IPS DF 19.7 (cell line): ENCODE measurements around the gene OBI1.

Experiments used
- DNase-seq: peaks from one replicate; pipeline ENCODE4 v3.0.0-alpha.2; 2013; ENCODE audit warnings: low read depth, low spot score

OBI1 gene

DNA sequence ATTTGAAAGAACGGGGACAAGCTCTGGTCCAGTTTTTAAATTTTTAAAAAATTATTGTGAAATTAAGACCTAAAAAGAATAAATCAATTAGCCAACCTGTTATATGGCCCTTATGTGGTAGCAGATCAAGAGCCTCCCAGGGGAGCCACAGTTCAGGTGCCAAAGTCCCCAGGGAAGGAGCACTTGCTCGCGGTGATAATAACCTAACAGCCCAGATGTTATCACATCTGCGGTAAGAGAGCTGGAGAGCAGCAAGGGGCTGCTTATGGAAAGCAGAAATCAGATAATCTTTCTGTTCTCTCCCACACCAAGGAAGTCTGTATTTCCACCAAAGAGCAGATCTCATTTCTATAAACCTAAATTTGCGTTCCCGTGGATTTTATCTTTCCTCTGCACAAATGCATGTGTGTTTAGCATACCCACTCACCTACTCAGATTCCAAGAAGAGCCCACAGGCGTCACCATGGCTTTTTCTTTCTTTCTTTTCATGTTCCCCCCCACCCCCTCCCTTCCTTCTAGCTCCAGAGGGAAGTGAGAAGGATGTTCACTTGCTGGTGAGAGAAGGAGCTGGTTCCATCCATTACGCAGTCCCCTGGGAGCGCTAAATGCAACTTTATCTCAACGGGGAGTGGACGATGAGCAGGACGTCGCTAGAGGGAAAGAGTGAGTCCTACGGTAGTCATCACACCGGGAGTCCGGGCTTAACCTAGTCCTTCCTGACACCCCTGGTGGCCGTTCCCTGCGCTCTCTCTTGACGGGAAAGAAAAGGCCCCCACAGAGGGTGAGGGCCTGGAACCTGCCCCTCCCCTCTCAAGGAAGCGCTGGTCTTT, 54.0 kb downstream of the OBI1 start:
- no peak for DNase-seq

DNA sequence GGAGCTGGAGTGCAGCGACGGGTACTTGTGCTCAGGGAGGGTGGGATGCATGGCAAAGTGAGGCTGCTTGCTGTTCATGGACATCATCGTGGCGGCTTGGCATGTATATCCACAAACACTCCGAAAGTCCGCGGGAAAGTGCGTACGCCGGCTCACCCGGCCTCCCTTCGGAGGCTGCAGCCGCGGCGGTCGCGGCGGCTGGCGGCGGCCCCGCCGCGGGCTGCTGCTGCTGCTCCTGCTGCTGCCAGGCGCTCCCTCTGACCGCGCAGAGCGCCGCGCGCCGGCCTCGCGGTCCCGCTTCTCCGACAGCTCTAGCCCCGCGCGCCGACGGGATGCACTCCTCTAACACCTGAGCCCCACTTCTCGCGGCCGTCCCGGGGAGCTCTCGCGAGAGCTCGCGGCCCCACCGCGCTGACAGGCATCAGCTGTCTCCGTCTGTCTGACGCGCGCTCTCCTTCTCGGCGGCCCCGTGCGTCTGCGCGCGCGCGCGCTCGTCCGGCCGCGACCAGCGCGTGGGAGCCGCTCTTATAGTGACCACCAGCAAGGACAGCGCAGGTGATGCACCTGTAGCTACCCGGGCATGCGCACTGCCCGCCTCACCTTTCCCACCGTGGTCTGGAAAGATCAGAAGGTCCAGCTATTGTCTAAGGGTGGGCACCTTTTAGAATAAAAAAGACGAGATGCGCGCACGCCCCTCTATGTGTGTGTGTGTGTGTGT, 55.6 kb downstream of the OBI1 start, which contains the start of gene POU4F1:
Gene POU4F1 (minus strand): TSS at position 313 of the 718 bp plus-strand sequence. CDS start 226 bp downstream, at position 87.
- DNase-seq = no peak

DNA sequence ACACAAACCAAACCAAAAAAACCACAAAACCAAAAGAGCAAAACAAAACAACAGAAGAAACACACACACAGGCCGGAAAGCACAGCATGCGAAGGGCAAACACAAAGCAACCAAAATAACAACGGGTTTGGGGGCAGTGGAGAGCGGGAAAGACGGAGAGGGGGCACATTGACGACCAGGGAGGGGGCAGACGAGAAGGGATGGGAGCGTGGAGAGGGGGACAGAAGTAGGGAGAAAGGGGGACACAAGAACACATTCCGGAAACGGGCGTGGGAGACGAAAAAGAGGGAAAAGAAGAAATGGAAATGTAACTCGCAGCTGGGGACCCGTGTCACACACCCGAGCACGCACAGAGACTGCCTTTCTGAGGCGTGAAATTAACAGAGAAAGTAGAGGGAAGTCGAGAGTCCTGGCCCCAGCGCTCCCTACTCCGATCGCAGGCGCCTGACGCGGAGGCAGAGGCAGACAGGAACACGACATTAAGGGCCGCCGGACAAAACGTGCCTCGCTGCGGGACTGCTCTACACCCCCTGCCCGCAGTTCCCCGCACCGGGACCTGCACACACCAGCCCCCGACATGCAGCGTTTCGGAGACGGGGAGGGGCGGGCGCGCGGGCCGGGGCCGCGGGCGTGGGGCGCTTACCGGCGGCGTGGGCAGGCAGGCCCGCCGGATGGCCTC, 56.3 kb downstream of the OBI1 start:
- DNase-seq = no peak

DNA sequence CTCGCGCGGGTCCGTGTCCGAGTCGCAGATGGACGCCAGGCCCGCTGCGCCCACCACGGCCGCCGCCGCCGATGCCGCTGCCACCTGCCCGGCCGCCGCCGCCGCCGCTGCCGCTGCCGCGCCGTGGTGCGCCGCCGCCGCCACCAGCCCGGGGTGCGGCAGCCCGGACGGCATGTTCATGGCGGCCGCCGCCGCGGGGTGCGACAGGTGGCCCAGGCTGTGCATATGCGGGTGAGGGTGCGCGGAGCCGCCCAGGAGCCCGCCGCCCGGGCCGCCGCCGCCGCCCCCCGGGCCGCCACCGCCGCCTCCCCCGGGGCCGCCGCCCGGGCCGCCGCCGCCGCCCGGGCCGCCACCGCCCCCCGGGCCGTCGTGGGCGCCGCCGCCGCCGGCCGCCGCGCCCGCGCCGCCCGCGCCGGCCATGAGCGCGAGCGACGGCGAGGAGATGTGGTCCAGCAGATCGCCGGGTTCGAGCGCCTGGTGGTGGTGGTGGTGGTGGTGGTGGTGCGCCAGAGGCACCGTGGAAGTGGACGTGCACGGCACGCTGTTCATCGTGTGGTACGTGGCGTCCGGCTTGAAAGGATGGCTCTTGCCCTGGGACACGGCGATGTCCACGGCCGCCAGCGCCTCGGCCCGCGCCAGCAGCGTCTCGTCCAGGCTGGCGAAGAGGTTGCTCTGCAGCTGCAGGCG, 56.9 kb downstream of the OBI1 start:
- no peak for DNase-seq

DNA sequence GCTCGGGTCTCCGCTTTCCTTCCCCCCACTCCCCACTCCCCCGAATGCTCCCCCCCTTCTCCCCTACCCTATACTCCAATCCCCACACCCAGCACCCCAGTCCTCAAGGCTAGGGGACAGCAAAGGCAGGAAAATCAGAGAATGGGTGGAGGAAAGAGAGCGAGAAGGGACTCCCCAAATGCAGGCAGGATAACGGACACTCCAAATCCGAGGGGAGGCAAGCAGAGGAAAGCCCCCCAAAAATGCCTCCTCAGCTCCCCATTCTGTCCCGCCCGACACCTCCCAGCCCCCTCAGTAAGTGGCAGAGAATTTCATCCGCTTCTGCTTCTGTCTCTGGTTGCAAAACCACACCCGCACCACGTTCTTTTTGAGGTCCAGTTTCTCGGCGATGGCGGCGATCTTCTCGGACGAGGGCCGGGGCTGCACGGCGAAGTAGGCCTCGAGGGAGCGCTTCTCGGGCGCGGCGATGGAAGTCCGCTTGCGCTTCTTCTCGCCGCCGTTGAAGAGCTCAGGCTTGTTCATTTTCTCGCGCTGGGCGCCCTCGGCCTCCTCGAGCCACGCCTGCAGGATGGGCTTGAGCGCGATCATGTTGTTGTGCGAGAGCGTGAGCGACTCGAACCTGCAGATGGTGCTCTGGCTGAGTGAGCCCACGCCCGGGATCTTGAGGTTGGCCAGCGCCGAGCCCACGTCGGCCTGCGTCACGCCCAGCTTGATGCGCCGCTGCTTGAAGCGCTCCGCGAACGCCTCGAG, 57.7 kb downstream of the OBI1 start:
- no peak for DNase-seq

DNA sequence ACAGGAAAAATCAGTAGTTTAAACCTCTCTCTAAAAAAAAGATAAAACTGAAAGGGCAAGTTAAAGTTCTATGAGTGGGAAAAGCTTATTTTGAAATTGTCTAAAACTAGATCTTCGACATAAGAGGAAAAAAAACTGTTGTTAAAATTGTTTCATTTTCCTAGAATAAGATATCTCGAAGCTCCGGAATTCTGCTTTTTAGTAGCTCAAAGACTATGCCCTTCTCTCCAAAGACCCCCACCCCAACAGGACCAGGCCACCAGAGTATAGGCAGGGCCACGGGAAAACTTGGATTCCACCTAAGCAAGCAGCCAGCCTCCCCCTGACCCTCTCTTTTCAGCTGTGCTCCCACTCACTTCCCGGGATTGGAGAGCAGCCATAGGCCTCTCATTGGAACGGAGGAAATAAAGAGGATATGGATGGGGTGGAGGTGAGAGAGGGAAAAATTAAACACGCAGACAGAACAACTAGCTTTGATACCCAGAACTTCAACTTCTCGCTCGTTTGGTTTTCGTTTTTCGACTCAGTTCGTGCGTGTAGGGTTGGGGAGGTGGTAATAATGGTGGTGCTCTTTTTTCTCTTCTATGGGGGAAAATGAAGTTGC, 58.6 kb downstream of the OBI1 start:
- no peak for DNase-seq

DNA sequence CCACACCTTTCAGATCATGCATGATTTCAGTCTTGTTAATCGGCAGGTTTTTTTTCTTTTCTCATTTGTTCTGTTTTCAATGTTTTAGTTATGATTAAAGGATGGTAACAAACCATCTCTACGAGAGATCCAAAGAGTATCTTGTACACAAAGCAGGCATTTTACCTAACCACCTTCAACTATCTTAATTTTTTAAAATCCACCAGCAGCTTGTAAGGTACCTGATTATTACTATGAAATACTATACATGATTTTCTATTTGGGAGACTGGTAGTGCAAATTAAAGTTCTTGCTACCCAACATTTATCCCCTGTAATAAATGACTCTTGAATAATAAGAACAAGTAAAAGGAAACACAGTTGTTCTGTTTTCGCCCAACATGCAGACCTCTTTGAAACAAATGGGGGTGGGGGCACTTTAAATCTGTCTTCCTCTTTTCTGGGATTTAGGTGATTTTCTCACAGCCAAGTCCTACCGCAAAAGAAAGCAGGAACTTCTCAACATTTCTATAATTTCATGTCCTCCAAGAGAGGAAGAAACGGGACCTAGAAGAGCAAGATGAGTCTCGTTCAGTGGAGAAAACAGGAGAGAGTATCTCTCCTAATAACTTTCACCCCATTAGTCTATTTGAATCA, 59.2 kb downstream of the OBI1 start:
- no peak for DNase-seq

DNA sequence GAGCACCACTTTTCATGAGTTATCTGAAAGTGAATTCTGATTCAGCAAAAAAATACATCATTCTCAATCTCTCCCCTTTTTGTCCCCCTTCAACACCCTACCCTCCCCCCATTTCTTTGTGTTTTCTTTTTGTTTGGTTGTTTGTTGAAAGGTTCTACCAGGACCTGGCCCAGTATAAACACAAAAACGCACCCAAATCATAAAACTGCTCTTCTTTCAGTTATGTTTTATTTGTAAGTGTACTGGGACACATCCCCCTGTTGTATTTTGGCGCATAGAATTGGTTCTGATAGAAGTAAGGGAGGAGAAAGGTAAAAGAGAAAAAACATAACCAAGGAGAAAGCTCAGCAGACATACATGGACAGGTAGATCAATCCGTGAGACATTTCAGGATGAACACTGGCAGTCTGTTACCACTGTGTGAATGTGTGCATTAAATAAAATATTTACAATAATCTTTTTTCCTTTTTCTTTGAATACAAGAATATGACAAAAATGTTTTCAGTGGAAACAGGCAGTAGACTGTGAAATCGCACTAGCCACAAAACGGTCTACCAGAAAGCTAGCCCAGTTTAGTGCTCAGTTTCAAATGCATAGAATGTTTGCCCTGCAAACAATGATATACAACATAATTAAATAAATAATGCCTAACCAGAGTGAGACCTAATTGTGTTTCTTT, 59.9 kb downstream of the OBI1 start:
- no peak for DNase-seq

DNA sequence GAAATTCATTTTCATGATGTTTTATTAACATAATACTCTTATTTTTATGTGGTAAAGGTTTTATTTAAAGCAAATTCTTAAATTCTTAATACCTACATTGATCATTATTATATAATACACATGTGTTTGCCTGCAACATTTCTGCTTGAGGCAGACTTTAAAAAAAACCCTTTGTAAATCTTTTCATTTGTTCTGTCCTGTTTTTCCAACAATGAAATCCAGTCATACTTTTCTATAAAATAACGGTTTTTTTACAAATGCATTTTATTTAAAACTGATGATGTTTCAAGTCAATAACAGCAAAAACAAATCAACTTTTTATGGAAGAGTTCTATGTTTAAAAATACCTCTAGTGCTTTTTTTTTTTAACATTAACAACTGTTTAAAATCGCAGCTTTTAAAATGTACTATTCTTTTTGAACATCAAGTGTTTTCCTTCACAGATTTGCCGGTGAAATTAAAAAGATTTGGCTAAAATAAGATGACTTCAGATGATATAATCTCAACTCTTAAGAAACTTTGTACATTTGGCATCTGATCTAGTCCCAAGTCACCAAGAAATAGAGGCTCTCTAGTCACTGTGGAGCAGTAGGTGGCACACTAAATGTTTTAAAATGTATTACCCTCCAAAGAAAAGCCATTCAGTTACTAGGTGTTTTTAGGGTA, 60.7 kb downstream of the OBI1 start:
- DNase-seq = no peak

DNA sequence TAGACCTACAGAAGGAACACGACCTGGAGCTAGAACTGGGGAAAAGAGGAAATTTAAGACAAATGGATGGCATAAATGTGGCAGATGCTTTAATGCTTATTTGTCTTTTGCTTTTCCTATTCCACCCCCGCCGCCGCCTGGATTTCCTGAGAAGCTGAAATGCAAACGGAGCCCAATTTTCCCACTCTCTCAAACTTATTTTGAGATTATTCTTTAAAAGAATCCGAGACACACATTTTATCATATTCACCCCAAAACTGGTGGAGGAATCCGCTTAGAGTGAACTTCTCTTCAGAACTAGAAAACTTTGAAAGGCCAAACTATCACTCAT, 61.4 kb downstream of the OBI1 start:
- no peak for DNase-seq

DNA sequence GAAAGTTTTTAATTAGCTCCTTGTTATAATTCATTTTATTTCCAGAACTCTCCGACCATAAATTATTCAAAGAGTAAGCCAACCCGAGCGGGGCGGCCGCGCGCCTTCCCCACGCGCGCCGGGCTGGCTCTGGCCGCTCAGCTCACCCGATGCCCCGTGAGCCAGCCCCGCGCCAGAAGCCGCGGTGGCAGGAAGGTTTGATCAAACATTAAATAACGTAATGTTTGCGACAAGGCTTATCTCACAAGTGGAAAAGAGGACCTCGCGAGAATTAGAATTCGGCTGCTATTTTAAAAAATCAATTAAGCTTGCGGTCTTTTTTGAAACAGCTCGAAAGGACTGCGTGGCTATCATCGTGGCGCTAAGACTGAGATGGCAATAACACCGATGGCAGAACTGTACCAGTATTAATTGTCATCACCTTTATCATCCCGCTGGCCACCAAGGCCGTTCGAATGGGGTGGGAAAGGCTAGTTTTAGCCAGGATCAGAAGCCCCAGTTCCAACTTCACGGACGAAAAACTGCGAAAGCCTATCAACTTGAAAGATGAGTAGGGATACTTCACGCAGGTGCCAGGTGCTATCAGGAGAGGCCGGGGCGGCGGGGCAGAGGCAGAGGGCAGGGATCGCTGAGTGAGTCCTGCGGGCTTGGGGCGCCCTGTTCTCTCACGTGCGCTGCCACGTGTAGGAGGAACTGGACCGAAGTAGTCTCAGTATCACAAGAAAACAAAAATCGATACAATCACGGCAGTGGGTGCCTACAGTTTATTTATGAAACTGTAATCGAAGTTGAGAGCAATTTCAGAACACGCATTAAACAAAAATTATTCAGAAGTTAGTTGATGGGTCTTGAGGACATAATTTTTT, 62.0 kb downstream of the OBI1 start:
- DNase-seq = no peak

DNA sequence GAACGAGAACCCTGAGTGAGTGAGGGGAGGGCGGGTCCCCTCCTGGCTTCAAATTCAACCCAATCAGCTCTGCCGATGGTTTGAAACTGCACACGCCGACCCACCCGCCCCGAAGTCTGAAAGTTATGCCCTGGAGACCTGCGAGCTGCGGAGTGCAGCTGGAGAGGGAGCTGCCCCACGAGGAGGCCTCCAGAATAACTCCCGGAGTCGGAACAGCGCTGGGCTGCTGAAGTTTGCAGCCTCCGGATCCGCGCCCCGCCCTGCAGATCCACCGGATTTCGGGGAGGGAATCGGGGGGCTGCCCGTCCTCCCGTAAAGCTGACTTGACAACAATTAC, 62.6 kb downstream of the OBI1 start:
- DNase-seq = no peak

DNA sequence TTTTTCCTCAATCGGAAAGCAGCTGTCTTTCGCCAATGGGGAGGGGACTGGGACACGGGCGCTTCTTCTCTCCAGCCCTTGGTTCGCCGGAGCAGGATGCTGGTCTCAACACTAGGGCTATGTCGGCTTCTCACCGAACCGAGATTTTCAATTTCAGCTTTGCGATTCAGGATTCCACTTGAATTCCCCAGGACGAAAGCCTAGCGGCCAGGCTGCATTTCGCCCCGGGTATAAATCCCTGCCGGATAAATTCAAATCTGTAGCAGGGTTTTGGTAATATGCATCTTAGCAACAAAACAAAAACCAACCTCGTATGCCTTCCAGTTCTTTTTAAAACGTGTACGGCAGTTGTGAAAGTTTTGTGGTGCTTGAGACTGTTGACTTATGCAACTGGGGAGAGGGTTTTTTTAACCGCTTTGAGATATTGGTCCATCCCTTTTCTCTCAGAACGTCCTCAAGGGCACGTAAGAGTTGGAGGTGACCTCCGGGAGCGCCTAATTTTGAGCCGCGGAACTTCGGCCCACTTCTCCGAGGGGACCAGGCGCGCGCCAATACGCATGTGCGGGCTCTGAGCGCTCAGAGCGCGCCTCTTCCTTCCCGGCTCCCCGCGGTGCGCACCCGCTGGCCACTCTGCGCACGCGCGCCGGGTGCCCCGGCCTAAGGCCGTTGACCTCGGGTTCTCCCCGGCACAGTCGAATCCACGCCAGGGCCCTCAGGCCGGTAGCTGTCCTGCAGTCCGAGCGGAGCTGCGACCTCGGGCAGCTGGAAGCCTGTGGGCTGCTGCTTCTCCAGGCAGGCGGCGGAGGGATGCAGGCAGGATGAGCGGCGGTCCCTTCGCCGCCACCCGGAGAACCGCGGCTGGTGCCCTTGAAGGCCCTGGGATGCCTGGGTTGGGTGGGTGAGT, 63.2 kb downstream of the OBI1 start:
- no peak for DNase-seq

DNA sequence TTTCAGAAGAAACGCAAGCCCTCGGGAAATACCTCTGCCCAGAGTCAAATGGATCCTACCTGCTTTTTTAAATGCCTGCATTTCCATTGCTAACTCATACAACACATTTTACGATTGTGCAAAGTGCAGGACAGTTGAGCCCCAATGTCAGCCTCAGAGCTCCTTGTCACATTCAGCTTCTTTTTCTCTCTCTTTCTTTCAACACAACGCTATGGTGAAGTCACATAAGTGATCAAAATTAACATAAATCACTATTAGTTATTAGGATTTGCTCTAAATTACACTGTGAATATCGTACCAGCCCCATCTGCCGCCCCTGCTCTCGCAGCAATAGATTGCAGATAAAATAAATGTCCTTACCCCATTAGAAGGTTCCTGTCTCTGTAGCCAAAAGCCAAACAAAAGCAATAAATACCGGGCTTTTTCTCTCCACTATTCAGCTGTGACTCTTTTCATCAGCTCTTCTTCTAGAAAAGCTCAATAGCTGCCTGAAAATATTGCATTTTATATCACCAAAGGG, 64.4 kb downstream of the OBI1 start:
- DNase-seq = no peak

DNA sequence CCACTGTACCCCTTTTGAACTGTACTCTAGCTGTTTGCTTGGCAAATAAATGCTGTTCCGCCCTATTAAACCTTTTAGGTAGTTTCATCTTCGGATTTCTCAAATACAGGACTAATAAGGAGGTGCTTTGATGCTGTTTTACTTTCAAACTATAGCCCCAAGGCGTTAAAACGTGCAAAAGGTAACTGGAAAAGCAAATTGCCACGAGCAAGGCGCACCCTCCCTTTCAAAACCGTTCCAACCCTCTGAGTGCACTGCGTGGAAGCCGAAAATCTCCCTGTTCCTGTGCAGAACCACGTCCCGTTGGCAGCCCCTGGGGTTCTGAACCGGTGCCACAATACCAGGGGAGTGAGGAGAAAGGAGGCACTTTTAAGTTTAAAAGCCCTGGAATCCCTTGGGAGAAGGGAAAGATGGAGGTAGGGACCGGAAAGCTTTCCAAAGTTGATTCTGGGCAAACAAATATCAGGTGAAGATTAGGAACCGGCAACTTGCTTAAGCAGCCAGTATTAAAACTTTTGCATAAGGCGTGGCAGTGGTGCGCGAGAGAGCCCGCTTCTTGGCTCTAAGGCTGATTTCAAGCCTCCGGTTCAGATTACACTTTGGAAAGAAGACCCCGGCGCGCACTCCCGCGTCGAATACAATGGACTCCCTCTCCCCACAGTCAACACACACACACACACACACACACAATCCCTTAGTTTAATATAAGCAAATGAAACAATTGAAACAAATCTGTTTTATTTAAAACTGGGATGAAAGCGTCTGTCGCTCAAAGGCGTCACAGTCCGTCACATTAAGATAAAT, 65.1 kb downstream of the OBI1 start:
- no peak for DNase-seq

DNA sequence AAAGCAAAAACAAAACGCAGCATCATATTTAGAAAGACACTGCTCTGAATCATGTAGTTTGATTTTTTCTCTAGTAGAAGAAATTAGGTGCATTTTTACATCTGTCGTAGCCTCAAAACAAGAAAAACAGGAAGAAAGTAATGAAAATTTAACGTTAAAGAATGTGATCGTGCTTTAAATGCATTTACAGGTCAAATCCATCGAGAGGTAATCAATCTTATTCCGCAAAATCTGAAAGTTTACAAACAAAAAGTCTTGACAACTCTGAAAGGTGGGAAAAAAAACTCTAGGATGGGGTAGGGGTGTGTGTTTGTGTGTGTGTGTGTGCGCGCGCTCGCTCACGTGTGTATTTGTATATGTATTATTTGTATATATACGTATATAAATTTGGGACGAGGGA, 65.8 kb downstream of the OBI1 start:
- DNase-seq = no peak
